GM21576 (cell line): Measurements from ENCODE around the gene AGR3.

Source experiments
- ATAC-seq: cut with Tn5 transposase; IDR thresholded peaks from one replicate; pipeline ENCODE4 v1.9.1; 2021; ENCODE audit warnings: mild to moderate bottlenecking, moderate library complexity; ENCODE audit not compliant: unreplicated experiment

The AGR3 gene

GRCh38 chr7:16838386-16838785 is 43.4 kb downstream of the AGR3 start:
- ATAC-seq: no peak

DNA sequence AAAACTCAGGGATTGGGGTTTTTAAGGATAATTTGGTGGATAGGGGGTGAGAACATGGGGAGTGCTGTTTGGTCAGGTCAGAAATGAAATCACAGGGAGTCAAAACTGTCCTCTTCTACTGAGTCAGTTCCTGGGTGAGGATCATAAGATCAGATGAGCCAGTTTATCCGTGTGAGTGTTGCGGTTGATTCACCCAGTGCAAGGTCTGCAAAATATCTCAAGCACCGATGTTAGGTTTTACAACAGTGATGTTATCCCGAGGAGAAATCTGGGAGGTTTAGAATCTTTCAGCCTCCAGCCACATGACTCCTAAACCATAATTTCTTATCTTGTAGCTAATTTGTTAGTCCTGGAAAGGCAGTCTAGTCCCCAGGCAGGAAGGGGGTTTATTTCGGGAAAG is 45.3 kb downstream of the AGR3 start:
- ATAC-seq: no peak

DNA sequence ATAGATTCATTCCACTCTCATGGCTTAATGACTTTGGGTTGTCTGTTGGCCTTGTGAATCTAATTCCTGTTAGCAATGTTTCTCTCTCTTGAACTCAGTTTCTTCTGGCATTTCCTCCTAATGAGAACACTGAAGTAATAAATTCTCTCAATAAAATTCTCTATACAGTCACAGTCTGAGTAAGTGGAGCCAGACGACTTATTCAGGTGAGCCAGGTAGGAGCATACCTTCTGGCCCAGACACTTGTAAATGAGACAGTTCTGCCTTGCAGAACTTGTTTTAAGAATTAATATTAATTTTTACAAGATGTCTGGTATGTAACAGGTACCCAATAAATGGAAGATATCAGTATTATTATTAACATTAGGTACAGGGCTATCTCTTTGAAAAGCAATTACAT is 48.4 kb downstream of the AGR3 start:
- no peak for ATAC-seq

DNA sequence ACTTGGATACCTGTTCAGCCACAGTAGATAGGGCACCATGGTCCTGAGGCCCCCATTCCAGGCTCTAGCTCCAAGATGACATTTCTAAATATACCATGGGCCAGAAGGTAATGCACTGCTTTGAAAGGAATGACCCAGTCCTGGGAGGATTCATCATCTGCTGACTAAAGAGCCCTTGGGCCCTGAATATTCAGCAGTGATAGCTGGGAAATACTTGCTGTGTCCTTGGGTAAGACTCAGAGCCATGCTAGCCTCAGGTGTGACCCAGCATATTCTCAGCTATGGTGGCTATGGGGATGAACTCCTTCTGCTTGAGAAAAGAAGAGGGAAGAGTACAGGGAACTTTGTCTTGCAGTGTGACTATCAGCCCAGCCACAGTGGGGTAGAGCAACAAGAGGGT is 55.7 kb downstream of the AGR3 start:
- no peak for ATAC-seq

DNA sequence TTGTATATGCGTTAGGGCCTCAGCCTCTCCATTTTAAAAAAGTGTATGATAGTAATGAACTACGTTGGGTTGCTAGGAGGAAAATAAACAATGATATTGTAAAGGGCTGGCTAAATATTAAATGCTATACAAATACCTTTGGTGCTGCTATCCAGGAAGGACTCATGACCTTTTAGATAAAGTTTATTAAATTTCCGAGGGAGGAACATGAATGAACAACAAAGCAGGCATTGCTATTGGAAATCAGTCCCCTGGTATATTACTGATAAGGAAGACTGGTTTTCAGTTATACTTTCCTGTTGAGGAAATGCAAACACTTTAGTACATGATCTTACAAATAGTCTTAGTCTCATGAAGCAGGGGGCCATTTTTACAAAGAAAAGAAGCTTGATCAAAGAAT is 59.8 kb downstream of the AGR3 start:
- ATAC-seq: no peak

DNA sequence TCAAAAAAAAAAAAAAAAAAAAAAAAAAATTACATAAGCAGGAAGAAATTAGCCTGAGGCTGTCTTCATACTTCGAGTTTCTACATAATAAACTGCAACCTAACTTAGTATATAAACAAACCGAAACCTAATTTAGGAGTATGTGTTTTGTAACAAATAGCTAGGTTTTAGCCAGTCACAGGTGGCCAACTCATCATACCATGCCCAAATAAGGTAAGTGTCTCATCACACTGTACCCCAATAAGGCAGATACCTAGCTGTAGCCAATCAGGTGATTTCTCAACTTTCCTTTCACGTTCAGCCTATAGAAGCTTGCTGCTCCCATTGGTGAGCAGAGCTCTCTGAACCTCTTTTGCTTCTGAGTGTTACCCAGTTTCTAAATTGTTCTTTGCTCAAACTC is 63.1 kb downstream of the AGR3 start:
- no peak for ATAC-seq

DNA sequence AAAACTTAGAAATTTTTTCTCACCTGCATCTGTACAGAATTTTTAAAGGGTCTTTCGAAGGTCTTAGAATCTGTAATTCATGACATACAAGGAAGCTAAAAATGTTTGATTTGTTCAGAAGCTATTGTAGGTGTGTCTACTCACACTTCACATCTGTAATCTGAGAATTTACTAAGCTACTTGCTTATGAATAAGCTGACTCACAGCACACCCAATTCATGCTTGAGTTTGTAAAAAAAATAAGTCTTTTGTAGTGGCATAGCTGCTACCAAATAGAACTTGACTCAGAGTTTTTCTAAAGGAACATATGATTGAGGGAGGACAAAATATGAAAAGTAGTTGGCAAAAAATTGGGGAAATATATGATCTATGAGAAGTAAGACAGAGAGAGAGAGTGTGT is 64.2 kb downstream of the AGR3 start:
- ATAC-seq: no peak

DNA sequence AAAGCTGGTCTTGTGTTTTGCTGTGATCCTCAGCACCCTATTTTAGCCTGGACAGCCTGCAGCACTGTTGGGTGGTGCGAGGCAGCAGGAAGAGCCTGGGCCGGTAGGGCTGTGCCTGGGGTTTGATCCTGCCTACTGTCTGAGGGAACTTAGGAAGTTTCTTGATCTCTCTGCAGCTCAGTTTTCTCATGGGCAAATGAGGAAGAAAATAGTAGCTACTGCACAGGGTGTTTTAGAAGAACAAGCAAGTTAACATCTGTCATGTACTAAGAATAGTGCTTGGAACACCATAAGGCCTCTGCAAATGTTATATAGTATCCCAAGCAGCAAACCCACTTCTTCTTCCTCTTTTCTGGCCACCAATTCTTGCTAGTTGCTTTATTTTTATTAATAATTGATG is 65.0 kb downstream of the AGR3 start:
- no peak for ATAC-seq

- ATAC-seq: no peak
These were observed 66.8 kb downstream of the AGR3 start for GRCh38 chr7:16815001-16815400.

GRCh38 chr7:16813232-16813616 is 68.6 kb downstream of the AGR3 start:
- no peak for ATAC-seq

GRCh38 chr7:16812542-16813231 is 69.1 kb downstream of the AGR3 start:
- ATAC-seq: no peak

DNA sequence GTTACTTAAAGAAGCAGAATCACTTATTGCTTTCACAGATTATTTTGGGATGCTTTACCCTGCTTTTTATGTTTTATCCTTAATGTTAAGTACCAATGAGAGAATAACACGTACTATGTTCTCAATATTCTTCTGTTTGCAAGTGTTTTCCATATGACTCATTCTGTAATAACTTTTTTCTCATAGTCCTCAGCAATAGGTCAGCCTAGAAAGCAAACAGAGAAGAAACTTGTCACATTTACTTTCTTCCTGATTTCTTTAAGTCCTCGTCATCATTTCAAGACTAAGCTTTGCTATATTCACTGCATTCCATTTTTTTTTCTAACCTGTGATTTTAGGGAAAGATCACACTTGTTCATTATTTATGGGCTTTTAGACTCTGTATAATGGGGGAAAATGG is 70.2 kb downstream of the AGR3 start:
- no peak for ATAC-seq

DNA sequence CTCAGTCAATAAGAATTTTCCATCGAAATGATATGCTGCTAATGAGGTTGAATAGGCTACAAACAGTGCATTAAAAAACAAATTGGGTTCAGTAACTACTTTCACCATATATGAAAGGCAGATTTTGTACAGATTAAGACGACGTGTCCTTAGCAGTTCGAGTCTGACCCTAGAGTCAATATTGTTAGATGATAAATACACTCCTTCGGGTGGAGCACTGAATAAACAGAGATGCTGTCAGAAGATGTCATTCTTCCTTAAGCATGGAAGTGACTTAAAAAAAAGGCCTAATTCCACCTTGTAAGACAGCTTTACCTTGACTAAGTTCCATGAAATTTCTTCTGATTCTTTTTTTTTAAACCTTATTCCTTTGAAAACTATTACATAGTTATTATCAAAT is 71.2 kb downstream of the AGR3 start:
- ATAC-seq: no peak

- no peak for ATAC-seq
These were observed 71.7 kb downstream of the AGR3 start for GRCh38 chr7:16810112-16810511.
